DND-41 (cell line): Measurements from ENCODE around the gene PRDM15.

ENCODE experiments used
- EZH2 ChIP-seq: IDR thresholded peaks from 3 replicates; pipeline ENCODE4 v1.6.1; 2012; ENCODE audit warnings: borderline replicate concordance, low read depth, mild to moderate bottlenecking, moderate library complexity, low read length, inconsistent platforms; ENCODE audit not compliant: severe bottlenecking
- TF ChIP-seq, protein P1 (sequence below): IDR thresholded peaks from 2 replicates; pipeline ENCODE4 v1.5.1; 2012; ENCODE audit warnings: borderline replicate concordance, low read length, moderate library complexity, mild to moderate bottlenecking; ENCODE audit not compliant: poor library complexity, severe bottlenecking; ENCODE audit errors: extremely low read depth

DNA sequence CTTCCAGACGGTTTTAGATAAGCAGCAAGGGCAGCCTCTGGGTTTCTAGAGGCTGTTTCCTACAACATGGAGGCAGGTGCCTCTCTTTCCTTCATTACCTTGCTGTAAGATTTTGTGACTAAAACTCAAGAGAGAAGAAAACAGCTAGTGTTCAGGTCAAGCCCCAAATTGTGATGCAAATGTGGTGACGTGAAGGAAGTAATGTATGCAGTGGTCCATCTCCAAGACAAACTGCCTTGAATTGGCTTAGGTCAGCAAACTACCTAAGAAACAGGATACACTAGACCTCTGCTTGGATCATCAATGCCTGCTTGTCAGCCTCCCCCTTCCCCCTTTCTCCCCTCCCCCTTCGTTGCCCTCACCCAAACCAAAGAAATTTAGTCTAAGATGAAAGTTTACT lies 83.4 kb downstream of the PRDM15 start:
- TF ChIP-seq, protein P1, sequence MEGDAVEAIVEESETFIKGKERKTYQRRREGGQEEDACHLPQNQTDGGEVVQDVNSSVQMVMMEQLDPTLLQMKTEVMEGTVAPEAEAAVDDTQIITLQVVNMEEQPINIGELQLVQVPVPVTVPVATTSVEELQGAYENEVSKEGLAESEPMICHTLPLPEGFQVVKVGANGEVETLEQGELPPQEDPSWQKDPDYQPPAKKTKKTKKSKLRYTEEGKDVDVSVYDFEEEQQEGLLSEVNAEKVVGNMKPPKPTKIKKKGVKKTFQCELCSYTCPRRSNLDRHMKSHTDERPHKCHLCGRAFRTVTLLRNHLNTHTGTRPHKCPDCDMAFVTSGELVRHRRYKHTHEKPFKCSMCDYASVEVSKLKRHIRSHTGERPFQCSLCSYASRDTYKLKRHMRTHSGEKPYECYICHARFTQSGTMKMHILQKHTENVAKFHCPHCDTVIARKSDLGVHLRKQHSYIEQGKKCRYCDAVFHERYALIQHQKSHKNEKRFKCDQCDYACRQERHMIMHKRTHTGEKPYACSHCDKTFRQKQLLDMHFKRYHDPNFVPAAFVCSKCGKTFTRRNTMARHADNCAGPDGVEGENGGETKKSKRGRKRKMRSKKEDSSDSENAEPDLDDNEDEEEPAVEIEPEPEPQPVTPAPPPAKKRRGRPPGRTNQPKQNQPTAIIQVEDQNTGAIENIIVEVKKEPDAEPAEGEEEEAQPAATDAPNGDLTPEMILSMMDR: no peak
- no peak for TF ChIP-seq EZH2
